Loucy (cell line): Measurements from ENCODE around the gene CIBAR2.

Experiments
- EZH2phosphoT487 ChIP-seq: fragments of 200-600 bp; IDR thresholded peaks from 2 replicates; pipeline ENCODE4 v1.6.1; 2018; ENCODE audit warnings: antibody characterized with exemption, mild to moderate bottlenecking, moderate library complexity, borderline replicate concordance
- TF ChIP-seq, protein P1 (sequence below): fragments of 200-600 bp; sonication (generic); conservative IDR thresholded peaks from 2 replicates; pipeline ENCODE4 v1.5.1; 2014; ENCODE audit warnings: mild to moderate bottlenecking, antibody characterized with exemption, low read length

DNA sequence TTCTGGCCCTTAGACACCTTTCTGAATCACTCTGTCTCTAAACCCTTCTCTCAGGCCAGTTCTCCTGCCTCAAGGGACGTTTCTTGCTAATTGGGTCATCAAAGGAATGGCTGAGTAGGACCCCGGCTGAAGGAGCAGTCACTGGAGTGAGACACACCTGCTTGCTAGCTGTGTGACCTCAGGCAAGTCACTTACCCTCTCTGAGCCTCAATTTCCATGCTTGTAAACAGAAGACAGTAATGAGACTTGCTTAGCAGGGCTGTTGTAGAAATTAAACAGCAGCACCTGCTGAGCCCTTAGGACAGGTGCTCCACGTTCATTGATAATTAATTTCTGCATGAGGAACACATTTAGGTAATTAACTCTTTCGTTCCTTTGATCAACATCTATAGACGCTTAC, 6.8 kb downstream of the CIBAR2 start:
- TF ChIP-seq, protein P1, sequence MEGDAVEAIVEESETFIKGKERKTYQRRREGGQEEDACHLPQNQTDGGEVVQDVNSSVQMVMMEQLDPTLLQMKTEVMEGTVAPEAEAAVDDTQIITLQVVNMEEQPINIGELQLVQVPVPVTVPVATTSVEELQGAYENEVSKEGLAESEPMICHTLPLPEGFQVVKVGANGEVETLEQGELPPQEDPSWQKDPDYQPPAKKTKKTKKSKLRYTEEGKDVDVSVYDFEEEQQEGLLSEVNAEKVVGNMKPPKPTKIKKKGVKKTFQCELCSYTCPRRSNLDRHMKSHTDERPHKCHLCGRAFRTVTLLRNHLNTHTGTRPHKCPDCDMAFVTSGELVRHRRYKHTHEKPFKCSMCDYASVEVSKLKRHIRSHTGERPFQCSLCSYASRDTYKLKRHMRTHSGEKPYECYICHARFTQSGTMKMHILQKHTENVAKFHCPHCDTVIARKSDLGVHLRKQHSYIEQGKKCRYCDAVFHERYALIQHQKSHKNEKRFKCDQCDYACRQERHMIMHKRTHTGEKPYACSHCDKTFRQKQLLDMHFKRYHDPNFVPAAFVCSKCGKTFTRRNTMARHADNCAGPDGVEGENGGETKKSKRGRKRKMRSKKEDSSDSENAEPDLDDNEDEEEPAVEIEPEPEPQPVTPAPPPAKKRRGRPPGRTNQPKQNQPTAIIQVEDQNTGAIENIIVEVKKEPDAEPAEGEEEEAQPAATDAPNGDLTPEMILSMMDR: no peak
- no peak for TF ChIP-seq EZH2phosphoT487
